HG02973 (cell line): Measurements from ENCODE around the gene XRCC4.
"Not testable (repeated sequence)": the region's sequence is repeated elsewhere in the genome, so short reads cannot be mapped to it uniquely, and the experiment has no call there.

Experiments used
- ATAC-seq: cut with Tn5 transposase; IDR thresholded peaks from one replicate; pipeline ENCODE4 v1.9.1; 2021; ENCODE audit warnings: moderate library complexity; ENCODE audit not compliant: unreplicated experiment

The XRCC4 gene

DNA sequence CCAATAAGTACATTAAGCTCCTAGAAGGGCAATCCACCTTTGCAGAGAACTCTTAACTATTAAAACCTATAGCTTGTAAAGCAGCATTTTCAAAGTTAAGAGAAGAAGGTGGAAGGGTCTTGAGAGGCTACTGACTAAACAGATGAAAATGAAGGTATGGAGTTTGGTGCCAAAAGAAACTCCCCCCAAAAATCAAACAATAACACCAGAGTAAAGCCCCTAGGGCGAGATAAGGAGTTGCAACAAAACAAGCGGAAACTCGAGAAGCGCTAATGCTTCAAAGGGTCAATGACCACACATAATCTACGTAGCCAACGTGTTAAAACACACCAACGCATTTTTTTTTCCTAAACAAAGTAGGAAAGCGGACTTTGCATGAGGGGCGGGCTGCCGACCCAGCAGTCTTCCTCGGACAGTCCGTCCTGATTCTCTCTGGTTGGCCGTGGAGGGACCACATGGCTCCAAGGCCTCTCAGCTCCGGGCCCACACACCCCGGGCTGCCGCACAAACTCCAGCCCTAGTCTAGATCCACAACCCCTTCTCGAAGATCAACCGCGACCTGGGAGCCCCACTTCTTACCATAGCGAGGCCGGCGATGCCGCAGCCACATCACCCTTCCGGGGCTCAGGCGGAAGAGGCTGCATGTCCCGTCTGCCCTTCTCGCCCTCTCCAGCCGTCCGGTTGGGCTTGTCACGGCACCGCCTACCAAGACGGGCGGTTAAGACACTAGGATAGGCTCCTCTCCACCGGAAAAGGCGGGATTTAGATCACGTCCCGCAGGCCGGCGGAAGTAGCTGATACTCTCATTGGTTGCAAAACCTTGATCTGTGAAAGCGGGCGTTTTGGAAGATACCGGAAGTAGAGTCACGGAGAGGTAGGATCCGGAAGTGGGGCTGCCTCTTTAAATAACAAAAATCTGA is at the start of gene XRCC4, which contains the start of gene TMEM167A:
Gene XRCC4 (plus strand): TSS at position 806 of the 920 bp plus-strand sequence. CDS start 27,373 bp downstream, outside the sequence.
Gene TMEM167A (minus strand): TSS at position 653 of the 920 bp plus-strand sequence. CDS start 71 bp downstream, at position 582.
- ATAC-seq: peak; percentile 98

DNA sequence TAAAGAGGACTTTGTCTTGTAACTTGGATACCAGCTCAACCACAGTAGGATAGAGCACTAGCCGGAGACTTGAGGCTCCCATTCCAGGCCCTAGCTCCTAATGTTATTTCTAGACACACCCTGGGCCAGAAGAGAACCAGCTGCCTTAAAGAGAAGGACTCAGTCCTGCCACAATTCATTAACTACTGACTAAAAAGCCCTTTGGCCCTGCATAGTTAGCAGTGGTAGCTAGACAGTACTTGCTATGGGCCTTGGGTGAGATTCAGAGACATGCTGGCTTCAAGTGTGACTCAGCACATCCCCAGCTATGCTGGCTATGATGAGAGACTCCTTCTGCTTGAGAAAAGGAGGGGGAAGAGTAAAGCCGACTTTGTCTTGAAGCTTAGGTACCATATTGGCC is 47.4 kb upstream of the XRCC4 start:
- no peak for ATAC-seq

DNA sequence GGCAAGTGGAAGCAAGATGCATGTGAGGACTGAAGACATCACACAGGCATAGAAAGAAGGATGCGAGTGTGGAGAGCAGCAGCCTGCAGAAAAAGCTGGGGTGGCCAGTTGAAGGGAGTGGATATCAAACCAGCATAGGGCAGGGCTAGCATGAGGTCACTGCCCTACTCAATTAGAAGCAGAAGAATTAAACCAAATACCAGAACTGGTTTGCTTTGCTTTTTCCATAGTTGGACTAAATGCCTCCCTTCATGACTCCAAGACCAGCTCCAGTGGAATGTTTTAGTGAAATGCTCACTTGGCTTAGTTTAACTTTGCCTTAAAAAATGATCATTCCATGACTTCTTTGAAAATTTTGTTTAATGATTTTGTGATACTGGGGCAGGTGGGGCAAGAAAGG is 46.0 kb upstream of the XRCC4 start:
- no peak for ATAC-seq

- no peak for ATAC-seq
These were observed 43.3 kb upstream of the XRCC4 start for GRCh38 chr5:83034036-83034435.

DNA sequence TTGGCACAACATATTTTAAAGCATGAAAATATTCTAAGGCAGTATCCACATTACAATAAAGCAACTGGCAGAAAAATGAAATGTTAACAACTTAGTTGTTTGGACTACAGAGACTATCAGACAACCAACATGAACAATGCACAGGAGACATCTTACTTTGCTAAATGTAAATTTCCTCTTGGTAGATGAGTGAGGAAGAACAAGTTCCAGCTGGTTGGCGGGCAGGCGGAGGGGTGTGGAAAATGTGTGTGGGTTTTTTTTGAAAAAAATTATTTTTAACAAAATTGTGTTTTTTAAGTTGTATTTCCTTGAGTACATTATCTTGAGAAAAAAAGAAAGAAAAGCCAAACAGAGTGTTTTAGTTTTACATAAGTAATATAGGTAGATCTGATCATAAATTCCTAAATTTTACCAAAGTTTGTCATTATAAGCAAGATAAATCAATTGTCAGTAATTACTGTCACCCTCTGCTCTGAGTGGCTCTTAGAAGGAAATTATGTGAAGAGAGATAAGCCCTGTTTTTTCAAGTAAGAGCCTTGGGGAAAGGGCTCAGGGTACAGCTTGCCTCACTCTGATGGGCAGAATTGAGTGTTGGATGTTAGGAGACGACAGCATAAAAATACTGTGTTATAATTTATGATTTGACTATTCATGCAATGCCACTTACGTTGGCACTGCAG is 42.7 kb upstream of the XRCC4 start:
- ATAC-seq: no peak

- ATAC-seq: no peak
These were observed 41.8 kb upstream of the XRCC4 start for GRCh38 chr5:83035373-83036100.

GRCh38 chr5:83036991-83037575 is 40.3 kb upstream of the XRCC4 start:
- ATAC-seq: no peak

DNA sequence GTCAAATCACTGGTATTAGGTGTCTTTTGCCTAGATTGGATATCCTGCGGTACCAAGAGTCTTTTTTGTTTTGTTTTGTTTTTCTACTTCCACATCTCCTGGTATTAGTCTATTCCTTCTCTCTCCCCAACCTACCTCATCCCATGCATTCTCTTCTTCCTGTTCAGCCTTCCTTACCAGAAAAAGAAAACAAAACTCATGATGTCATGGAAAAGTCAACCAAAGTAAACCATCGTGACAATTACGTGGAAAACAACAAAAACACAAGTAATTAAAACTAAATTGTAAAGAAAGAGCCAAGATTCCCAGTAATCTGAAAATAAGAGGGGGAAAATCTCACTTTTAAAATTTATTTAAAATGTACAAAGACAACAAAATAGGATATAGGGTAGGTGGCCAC is 38.4 kb upstream of the XRCC4 start:
- ATAC-seq: no peak

GRCh38 chr5:83042507-83042906 is 34.8 kb upstream of the XRCC4 start:
- no peak for ATAC-seq

- no peak for ATAC-seq
These were observed 32.4 kb upstream of the XRCC4 start for GRCh38 chr5:83044926-83045325.

DNA sequence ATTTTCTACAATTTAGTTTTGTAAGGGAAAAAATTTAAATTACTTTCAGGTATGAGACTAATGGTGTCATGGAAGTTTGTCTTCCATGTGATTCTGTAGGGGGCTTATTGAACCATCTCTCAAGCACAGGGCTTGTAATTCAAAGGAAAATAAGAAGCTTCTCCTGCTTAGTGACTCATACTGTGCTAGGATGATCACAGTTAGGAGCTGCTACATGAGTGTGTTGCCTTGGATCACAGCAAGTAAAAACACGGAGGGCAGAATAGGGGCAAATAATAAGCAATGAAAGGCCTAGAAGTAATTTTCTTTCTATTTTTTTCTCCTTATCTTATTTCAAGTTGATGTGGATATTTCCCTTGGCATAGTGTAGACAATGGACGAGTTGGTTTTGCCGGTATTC is 29.1 kb upstream of the XRCC4 start:
- no peak for ATAC-seq

- no peak for ATAC-seq
These were observed 28.5 kb upstream of the XRCC4 start for GRCh38 chr5:83048811-83049210.

- ATAC-seq: no peak
These were observed 27.9 kb upstream of the XRCC4 start for GRCh38 chr5:83049370-83049885.

- ATAC-seq: no peak
These were observed 26.5 kb upstream of the XRCC4 start for GRCh38 chr5:83050723-83051340.

DNA sequence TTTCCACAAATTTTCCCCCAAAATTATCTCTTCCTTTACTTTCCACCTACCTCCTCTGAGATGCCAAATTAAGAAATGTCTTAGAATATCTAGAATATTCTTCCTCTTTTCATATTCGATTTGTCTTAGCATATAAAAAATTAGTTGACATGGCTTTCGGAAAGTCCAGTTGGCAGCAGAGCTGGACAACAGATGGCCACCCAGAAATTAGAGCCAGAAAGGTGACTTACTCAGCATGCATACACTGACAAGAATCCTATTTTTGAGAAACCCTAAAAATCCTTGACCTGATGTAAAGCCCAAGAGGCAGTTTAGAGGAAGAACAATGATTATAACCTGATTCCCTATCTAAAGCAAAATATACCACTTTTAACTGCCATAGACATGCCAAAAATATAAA is 22.2 kb upstream of the XRCC4 start:
- ATAC-seq: no peak

DNA sequence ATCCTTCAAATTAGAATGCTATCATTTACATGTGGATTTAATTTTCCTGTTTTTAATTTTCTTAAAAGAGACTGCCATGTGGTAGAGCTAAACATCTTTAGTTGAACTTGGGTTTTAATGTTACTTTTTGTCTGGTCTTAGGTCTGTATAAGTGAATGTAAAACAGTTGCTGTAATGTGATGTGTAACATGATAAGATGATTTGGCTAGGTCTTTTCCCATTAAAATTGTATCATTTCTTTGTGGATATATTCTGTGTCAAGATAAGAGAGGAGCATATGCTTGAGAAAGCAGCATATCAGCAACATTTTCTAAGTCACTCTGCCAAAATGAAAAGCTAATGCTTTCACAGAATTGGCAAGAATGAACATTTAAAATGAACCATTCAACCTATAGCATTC is 18.6 kb upstream of the XRCC4 start:
- ATAC-seq: no peak

GRCh38 chr5:83059341-83059740 is 18.0 kb upstream of the XRCC4 start:
- ATAC-seq: no peak

GRCh38 chr5:83066548-83067110 is 10.7 kb upstream of the XRCC4 start:
- ATAC-seq: no peak

- not testable (repeated sequence) for ATAC-seq
These were observed 10.0 kb upstream of the XRCC4 start for GRCh38 chr5:83067377-83067776.
